D341Med (cell line): ENCODE results near the gene MYH3.
"Not testable (repeated sequence)": the region's sequence is repeated elsewhere in the genome, so short reads cannot be mapped to it uniquely, and the experiment has no call there.

ENCODE experiments used
- DNase-seq: peaks from one replicate; pipeline ENCODE4 v3.0.0; 2012; ENCODE audit warnings: low spot score

The MYH3 gene

DNA sequence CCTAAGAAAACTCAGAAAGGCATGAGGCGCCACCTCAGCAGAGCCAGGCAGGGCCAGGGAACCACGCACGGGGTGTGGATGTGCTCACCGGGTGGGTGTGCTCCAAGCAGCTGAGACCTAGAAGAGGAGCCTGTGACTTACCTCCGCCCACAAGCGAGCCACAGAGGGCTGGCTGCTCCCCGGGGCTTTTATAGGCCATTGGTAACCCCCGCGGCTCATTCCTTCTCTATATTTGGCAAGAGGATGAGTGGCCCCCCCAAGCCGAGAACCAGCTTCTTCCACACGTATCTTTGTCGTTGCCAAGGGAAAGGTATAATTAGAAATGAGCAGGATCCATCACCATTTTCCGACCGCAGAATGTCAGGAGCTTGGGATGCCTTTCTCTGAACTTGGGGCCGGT lies at the start of gene MYH3:
TSS of gene MYH3 (minus strand) at position 162 of the 400 bp plus-strand sequence. CDS start 2,245 bp downstream, outside the sequence.
- no peak for DNase-seq

DNA sequence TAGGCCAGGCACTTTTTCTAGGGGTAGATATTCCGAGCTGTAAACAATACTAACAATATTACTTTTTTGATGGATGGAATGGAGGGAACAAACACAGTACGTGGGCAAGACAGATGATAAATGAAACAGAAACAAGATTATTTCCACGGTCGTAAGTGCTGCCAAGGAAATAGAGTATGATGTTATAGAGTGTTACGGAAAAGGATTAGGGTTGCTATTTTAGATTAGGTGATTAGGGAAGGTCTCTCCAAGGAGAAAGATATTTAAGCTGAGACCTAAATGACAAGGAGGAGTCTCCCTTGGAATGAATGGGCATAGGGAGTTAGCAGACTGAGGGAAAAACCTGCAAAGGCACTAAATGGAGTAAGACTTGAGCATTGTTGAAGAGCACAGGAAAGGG lies 48.6 kb upstream of the MYH3 start:
- DNase-seq: no peak

DNA sequence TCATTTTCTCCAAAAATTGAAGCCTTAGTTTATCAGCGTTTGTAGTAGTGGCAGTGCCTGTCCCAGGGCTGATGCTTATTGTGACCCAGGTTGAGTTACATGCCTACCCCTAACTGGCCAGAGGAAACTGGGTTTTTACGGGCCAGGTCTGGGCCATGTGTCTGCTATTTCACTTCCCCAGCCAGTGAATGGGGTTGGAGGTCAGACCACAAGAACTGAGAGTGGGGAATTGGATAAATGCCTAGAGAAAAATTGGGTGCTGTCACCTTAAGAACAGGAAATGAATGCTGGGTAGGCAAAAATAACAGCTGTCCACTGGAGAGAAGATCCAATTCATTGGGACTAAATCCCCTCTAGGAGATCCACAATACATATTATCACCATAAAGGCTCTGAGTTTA lies 45.5 kb upstream of the MYH3 start:
- no peak for DNase-seq

DNA sequence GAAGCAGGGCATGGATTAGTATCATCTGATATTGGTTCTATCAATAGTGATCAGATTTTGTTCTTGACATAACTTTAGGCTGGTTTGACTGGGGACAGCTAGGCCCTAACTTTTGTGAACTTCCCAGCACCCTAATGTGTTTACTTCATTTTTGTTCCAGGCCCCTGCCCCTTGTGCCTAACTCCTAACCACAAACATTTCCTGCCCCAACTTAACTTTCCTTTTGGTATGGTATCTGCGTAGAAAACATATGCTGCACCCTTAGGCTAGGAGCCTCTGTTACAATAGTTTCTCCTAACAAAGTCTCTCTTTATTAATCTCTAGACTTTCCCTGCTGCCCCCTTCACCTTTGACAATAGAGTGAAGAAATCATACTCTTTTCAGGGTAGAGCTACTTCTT lies 42.7 kb upstream of the MYH3 start:
- DNase-seq: no peak

DNA sequence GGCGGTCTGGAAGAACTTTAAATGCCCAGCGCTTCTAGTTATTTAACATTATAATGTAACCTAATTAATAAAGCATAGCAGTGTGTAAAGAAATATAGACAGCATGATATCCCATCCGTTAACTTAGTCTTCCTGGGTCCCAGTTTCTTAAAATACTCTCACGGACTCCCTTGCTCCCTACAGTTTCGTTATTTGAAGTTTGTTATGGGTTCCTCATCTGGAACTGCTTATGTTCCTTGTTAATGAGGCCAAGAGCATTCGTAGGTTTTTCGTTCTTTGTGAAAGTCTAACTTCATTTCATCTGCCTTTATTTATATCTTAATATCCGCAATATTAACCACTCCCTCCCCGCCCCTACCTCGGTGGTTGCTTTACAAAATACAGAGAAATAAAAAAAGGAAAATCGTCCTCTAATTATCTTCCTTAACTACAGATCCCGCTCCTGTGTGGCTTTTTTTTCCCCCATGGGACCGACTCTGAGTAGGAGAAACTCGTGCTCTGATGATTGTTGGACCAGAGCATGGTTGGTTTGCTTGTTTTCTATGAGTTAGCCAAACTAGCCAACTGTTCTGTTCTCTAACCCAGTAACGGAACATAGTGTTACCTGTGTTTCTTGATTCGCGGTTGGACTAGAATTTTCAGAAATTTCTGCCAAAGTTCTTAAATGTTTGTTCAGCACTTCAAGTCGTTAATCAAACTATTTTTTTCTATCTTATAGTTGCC lies 41.1 kb upstream of the MYH3 start:
- no peak for DNase-seq

DNA sequence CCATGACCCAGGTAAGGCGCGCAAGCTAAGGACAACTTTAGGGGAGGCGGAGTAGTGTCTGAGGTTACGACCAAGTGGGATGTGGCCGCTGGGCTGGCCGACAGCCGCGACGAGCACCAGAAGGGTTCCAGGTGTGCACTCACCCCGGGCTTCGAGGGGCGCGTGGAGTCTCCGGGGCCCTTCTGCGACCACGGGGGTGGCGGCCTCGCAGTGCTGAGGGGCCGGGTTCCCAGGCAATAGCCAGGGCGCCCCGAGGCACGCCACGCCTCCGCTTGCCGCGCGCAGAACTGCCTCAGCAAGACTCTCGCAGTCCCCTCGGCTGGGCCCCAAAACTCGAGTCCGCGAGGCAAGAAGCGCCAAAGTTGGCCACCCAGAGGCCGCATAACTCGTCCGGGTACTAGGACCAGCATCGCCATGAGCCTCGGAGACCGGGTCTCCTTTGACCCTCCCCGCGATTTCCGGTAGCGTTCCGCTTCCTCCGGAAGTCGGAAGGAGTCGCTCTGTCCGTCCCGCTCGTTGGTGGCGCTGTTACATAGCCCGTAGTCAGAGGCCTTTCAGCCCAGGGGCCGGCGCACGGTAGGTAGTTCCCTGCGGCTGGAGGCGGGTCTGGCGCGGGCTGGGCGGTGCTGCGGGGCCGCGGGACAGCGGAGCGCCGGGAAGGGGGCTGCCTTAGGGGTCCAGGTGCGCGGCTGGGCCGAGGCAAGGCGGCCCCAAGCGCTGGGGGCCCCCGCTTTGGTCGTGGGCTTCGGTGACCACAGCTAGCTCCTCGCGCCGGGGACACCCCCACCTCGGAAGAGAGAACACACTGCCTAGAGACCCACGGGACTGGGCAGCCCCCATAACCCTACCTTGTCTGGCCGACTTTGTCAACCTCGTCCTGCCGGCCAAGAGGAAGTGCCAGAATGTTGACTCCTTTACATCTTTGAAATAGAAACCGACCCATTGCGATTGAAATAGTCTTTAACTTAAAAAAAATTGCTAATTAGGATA lies 40.3 kb upstream of the MYH3 start, which contains the start of the genes ADPRM and SCO1:
TSS of gene ADPRM (plus strand) at position 503 of the 990 bp plus-strand sequence. CDS start 7,333 bp downstream, outside the sequence.
TSS of gene SCO1 (minus strand) at position 442 of the 990 bp plus-strand sequence. CDS start at position 416, 26 bp downstream.
- DNase-seq: peak; percentile 84

DNA sequence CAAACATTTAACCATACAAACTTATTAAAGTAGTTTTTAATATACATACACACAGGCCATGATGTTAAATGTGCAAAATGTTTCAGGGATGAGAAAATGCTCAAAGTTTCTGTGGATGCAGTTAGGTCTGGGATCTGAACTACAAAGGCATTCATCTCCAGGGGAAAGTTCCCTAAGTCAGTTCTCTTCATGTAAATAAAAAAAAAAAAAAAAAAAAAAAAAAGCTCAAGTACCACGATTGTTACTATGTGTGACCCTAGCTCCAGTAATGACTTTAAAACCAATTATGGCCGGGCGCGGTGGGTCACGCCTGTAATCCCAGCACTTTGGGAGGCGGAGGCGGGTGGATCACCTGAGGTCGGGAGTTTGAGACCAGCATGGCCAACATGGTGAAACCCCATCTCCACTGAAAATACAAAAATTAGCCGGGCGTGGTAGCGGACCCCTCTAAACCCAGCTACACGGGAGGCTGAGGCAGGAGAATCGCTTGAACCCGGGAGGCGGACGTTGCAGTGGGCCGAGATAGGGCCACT lies 38.8 kb upstream of the MYH3 start:
- DNase-seq: not testable (repeated sequence)

DNA sequence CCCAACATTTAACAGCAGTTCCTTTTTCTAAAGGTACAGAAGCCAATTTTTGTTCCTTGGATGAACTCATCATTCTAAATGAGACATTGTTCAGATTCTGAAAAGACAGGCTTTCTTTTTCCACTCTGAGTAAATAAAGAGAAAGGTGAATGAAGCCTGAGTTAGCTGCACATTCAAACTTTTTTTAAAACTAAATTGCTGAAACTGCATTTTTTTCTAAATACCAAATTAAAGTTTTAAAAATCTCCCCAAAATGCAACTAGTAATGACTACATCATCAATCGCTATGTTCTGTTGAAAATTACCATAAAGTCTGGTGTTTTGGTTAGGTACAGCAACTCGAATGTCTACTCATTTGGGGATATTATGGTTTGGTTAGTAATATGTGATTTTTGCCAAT lies 30.4 kb upstream of the MYH3 start:
- no peak for DNase-seq

DNA sequence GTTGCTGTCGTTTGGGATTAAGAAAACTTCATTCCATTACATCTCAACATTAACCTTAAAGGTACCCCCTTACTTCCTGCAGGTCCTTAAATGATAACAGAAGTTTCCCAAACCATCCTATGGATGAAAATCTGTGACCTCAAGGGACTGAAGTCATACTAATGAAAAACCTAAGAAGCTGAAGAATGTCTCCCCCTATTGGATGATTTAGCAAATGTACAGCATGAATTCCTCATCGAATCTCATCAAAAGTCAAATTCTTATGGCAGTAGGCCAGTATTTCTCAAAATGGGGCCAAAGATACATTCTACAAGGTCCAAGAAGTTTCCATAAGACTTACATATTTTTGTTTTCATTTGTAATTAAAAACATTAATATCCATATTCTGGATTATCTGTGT lies 26.7 kb upstream of the MYH3 start:
- no peak for DNase-seq

DNA sequence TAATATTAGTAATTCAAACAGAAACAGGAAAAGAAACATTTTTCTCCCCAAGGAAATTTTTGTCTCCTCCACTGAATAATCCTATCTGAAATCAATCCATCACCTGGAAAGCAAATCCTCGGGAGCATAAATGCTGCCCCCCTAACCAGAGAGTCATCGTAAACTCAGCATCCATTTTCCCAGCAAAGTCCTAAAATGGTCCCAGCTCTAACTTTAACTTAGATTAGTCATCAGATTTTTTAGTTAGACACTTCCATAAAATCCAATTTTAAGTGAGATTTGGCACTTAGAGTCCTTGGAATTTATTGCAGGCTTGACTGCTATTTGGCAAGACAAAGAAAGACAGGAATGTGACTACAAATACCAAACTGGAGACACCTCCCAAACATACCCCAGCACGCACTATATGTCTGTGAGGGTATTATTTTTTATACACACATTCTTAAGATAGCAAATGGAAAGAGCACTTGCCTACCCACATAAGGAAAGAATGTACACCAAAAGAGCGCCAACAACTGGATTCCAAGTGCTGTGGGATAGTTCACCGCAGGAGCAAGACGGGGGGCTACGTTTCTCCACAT lies 24.8 kb upstream of the MYH3 start:
- no peak for DNase-seq

DNA sequence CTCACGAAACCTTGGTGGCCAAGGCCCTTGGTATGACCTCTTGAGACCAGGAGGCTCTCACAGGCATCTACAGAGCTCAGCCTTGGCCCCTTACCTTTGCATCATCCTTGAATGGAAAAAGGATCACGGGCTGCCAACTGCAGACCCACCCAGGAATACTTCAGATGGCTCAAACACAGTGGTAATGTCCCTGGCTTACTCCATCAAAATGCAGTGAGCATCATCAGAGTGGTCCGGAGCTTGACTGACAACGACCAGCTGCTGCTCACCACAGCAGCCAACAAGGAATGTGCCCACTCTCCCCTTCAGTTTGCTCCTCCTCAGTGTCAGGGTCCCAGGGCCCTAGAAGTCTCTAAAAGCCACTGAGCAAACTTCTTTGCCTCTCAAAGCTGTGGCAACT lies 17.6 kb upstream of the MYH3 start:
- no peak for DNase-seq

DNA sequence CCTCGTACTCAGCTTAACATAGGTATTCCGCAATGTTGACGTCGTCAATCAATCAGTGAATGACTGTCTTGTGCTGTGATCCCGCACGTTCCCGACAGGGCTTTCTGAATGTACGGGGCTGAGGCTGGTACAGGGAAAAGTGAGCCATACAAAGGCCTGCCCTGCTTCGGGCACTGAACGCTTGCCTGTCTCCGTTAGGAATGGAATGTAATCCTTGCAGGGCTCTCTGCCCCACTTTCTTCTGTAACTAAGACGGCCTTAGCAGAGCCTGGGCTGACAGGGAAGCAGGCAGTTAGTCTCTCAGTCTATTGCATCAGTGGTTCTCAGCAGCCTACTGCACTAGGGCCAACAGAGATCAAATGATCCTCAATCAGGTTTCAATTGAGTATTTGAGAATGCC lies 16.2 kb upstream of the MYH3 start:
- DNase-seq: no peak

DNA sequence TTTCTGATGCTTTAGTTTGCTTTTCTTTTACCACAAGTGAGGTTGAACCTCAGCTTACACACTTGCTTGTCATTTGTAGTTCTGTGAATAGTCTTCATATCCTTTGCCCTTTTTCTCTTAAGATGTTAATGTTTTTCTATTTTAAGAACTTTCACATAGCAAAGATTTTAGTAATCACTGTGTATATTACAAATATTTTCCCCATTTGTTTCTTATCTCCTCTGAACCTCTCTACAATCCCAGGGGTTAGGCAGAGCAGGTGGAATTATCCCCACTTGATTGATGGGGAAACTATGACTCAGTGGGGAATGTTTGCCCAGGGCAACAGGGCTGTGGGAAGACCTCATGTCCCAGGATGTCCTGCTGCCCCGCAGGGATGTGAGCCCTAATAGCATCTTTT lies 11.7 kb upstream of the MYH3 start:
- no peak for DNase-seq

DNA sequence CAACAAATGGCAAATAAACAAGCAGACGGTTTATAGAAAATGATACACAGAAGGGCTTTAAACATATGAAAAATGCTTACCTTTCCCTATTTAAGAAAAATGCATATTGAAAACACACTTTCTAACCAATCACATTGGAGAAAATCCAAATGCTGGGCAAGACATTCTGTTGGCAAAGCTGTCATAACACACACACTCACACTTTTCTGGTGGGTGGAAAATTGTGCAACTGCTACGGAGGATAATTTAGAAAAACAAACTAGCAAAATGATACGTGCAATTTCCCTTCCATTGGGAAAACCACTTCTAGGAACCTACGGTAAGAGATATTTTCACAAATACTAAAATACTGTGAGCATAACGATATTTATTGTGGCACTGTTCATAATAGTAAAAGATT lies 9.8 kb upstream of the MYH3 start:
- DNase-seq: no peak

DNA sequence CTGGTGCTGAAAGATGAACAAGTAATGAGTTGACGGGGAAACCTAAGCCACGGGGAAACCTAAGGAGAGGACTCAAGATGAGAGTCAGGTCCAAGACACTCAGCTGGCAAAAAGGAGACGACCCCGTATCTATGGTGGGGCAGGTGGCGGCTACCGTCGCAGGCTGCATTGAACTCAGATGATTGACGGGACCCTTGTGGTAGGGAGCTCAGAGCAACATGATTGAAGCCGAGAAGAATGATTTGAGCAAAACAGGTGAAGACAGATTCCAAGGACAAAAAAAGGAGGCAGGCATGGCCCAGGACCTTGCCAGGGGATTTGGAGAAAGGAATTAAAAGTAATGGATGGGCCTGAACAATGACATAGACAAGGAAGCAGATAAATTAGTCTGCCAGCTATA lies 7.5 kb upstream of the MYH3 start:
- no peak for DNase-seq

DNA sequence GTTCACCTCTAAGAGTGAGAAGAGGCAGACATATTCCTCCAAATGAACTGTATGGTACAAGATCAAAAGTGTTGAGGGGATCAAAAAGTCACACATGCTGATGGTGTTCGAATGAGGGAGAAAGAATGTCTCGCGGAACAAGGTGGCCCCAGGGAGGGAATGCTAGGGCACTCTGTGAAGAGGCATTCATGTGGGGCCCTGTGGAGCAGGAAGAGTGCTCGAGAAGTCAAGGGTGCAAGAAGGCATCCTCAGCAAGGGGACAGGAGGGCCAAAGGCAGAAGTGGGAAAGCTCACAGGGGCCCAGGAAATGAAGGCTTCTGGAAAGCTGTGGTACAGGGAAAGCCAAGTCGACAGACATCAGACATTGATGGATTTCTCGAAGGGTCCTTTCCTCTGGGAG lies 6.1 kb upstream of the MYH3 start:
- DNase-seq: no peak

DNA sequence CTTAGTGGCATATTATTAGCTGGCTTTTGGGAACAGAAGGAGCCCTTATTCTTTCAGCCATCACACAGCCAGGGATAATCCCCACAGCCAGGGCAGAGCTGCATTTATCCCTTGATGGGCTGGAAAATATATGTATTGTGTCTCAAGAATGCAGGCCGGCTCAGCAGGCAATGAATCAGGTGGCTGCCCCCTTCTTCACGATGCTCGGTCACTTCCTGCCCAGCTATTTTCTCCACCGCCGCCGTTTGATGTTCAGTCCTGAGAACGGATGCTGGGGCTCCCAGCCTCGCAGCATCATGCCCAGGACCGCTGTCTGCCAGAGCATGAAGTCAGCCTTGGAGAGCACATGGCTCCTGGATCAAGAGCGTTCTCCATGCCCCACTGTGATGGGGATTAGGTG lies 4.3 kb upstream of the MYH3 start:
- peak; percentile 18 for DNase-seq

DNA sequence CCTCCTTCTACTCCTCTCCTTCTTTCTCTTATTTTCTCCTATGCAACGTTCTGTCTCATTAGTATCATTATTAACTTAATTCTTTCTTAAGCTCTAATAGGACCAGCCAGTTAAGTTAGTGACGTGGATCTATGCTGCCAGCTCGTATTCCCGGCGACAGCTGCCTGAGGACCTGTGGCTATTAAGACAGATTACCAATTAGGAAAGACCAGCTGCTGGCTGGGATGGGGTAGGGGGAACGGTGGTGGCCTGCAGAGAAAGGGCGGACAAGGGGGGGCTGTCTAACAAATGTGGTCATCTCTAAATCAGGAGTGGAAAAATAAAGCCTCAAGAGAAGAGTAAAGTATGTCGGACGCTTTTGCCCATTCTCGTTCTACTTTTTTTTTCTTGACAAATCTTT lies 770 bp upstream of the MYH3 start:
- DNase-seq: no peak

DNA sequence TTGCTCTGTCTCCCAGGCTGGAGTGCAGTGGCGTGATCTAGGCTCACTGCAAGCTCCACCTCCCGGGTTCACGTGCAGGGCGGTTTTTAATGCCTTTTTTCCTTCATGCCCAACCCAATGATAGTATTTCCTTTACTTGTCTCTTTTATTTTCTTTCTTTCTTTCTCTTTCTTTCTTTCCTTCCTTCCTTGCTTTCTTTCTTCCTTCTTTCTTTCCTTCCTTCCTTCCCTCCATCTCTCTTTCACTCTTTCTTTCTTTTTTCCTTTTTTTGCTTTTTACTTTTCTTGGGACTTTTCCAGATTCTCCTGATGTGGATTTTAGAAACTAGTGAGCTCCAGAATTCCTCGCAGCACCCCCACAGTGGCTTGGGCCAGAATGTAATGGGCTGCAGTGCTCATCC lies 3.1 kb downstream of the MYH3 start:
- DNase-seq: no peak

DNA sequence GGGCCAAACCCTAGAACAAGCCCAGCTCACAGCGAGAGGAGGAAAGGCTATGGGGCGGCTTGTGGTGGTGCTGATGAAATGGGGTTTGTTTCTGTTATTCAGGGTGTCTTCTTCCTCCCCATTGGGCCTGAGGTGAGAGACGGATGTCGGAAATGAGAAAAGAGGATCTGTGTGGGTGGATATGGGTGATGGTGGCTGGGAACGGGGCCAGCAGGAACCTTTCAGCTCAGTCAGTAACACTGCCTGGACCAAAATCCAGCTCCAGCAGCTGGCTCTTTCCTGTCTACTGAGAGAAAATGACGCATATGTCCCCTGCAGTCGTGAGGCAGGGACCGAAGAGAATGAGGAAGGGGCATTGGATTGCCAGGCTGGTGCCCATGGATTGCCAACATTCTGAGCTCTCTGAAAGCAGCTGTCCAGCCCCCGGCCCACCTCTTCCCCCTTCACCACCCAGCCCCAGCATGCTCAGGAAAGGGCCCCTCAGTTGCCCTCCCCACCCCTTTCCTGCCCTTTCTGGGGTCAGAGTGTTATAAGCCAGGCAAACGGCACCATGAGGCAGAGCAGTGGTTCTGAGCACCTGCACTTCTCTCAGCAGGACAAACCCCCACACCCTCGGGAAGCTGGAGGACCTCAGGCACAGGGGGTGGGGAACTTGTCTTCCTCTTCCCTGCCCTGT lies 4.0 kb downstream of the MYH3 start:
- no peak for DNase-seq

DNA sequence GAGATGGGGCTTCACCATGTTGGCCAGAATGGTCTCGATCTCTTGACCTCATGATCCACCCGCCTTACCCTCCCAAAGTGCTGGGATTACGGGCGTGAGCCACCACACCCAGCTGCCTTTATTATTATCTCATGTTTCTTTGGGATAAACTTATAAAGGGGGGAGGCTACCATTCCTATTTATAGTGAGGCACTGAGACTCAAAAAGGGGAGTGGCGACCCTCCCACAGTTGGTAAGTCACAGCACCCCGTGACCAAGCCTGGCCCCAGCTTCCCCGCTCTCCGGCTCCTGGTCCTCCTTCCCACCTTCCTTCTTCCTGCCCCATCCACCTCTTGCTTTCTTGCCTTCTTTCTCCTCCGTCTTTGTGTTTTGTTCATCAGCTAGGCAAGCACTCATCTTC lies 5.2 kb downstream of the MYH3 start:
- DNase-seq: no peak

DNA sequence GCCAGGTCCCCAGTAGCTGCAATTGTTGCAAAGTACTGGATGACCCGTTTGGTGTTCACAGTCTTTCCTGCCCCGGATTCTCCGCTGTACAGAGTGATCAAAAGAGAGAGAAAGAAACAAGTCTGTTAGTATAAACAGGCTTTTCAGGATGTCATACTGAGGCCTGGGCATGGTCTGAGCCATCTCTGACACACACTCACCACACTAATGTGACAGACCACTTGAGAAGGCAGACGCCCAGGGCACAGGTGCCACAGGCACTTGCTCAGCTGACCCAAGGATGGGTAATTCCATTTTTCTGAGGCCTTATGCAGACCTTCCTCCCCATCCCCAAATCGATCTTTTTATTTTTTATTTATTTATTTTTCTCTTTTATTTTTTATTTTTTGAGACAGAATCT lies 7.5 kb downstream of the MYH3 start:
- DNase-seq: no peak
